Measurements from ENCODE around the gene FRK. TPM values are rescaled to one million over a fixed set of nuclear protein-coding genes. Genes with fewer than 3 reads are reported as not detected.

The FRK gene
- polyA plus RNA-seq, 3 donors = not detected

- no peak overlapping the region for H3K27ac ChIP-seq (ENCODE audit: low read depth in 1 of 2, low read length in 2 of 2)
- intact Hi-C loops (cut with micrococcal nuclease) = no loop called here
- no peaks in the 10 kb centered on the region for H3K27me3 ChIP-seq (ENCODE audit: control insufficient read depth in 2 of 2, insufficient read depth in 2 of 2, low read length in 2 of 2)
- no peak overlapping the region for H3K4me2 ChIP-seq (replicated peaks; ENCODE audit: extremely low read depth, low read length, poor library complexity, severe bottlenecking)
- H3K9me3 Mint-ChIP-seq = peaks cover 0 to 2% (median 0%) of the 10 kb centered on the region in 7 donors
- no peak overlapping the region for H3K27ac Mint-ChIP-seq
- no peaks in the 10 kb centered on the region for H3K36me3 Mint-ChIP-seq
- TF ChIP-seq CTCF (IDR thresholded peaks at IDR 0.05) = no peak
- H3K79me2 ChIP-seq (ENCODE audit: insufficient read depth, low read length) = no peaks in the 10 kb centered on the region
- no peaks in the 10 kb centered on the region for H3K4me1 ChIP-seq (ENCODE audit: control insufficient read depth in 1 of 2, insufficient read depth in 2 of 2, low read length in 2 of 2)
- peaks cover 1 to 6% (median 4%) of the 10 kb centered on the region in 3 donors for H3K27me3 Mint-ChIP-seq (ENCODE audit: low read depth in 3 of 3)
- no peaks in the 10 kb centered on the region for H3K9me3 ChIP-seq (replicated peaks in 1 of 2; ENCODE audit: control insufficient read depth in 1 of 2, insufficient read depth in 1 of 2, low read length in 2 of 2)
- H3K9ac ChIP-seq (ENCODE audit: insufficient read depth, low read length, poor library complexity, severe bottlenecking) = no peak overlapping the region
- H3K4me3 Mint-ChIP-seq = no peak overlapping the region
- H2AFZ ChIP-seq (ENCODE audit: insufficient read depth, low read depth, low read length, poor library complexity, severe bottlenecking) = no peak overlapping the region
- H3K36me3 ChIP-seq (replicated peaks in 1 of 2; ENCODE audit: control insufficient read depth in 1 of 2, insufficient read depth in 2 of 2, low read length in 2 of 2) = no peaks in the 10 kb centered on the region
- no peak overlapping the region for H3K4me3 ChIP-seq (replicated peaks in 1 of 3; ENCODE audit: low read depth in 2 of 3, low read length in 3 of 3)
- DNase-seq = no peak
- H3K4me1 Mint-ChIP-seq = no peaks in the 10 kb centered on the region
- H4K20me1 ChIP-seq (ENCODE audit: insufficient read depth, low read length) = no peaks in the 10 kb centered on the region
These were observed 45.1 kb downstream of the FRK start for GRCh38 chr6:116015561-116015960.

GRCh38 chr6:116012951-116013350 is 47.7 kb downstream of the FRK start:
- Histone ChIP-seq H3K4me3 (replicated peaks in 1 of 3; ENCODE audit: low read depth in 2 of 3, low read length in 3 of 3) (no peak overlapping the region), H3K27ac (ENCODE audit: low read depth in 1 of 2, low read length in 2 of 2) (no peak overlapping the region), H4K20me1 (ENCODE audit: insufficient read depth, low read length) (no peaks in the 10 kb centered on the region), H3K79me2 (ENCODE audit: insufficient read depth, low read length) (no peaks in the 10 kb centered on the region), H3K4me1 (ENCODE audit: control insufficient read depth in 1 of 2, insufficient read depth in 2 of 2, low read length in 2 of 2) (no peaks in the 10 kb centered on the region), H3K4me2 (replicated peaks; ENCODE audit: extremely low read depth, low read length, poor library complexity, severe bottlenecking) (no peak overlapping the region), H3K9ac (ENCODE audit: insufficient read depth, low read length, poor library complexity, severe bottlenecking) (no peak overlapping the region), H3K36me3 (replicated peaks in 1 of 2; ENCODE audit: control insufficient read depth in 1 of 2, insufficient read depth in 2 of 2, low read length in 2 of 2) (no peaks in the 10 kb centered on the region), H3K9me3 (replicated peaks in 1 of 2; ENCODE audit: control insufficient read depth in 1 of 2, insufficient read depth in 1 of 2, low read length in 2 of 2) (no peaks in the 10 kb centered on the region), H3K27me3 (ENCODE audit: control insufficient read depth in 2 of 2, insufficient read depth in 2 of 2, low read length in 2 of 2) (no peaks in the 10 kb centered on the region), H2AFZ (ENCODE audit: insufficient read depth, low read depth, low read length, poor library complexity, severe bottlenecking) (no peak overlapping the region)
- H3K36me3 Mint-ChIP-seq = no peaks in the 10 kb centered on the region
- H3K9me3 Mint-ChIP-seq = peaks cover 0 to 2% (median 0%) of the 10 kb centered on the region in 7 donors
- TF ChIP-seq CTCF (IDR thresholded peaks at IDR 0.05) = no peak
- H3K4me3 Mint-ChIP-seq = no peak overlapping the region
- DNase-seq = no peak
- no peak overlapping the region for H3K27ac Mint-ChIP-seq
- peaks cover 1 to 3% (median 2%) of the 10 kb centered on the region in 3 donors for H3K27me3 Mint-ChIP-seq (ENCODE audit: low read depth in 3 of 3)
- peaks cover 7% of the 10 kb centered on the region for H3K4me1 Mint-ChIP-seq
- intact Hi-C loops (cut with micrococcal nuclease) = no loop called here
